ENCODE data around the gene SIGLEC8.

DNA sequence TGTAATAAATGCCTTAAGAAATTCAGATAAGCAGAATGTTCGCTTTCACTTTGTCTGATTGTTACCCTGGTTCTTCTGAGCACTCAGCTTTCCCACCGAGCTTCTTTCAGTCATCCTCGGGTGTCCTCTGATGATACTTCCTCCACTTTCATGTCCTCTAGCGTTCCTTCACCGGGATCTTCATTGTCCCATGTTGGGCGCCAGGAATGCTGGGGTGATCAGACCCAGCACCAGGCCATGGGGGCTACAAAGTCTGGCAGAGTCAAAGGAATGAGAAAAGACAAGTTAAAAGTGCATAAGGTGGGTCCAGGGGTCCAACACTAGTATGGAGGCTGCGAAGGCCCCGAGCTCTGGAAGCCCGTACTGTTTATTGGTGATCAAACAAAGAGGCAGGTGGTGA, 56.1 kb downstream of the SIGLEC8 start:
- no peak for TF ChIP-seq CTCF (IDR thresholded peaks at IDR 0.05; ENCODE audit: poor library complexity)
- TF ChIP-seq EZH2 (IDR thresholded peaks at IDR 0.05; ENCODE audit: borderline replicate concordance) = no peak

Data from hepatocyte (in vitro differentiated cells).